ENCODE data around the gene NGEF. TPM values are rescaled to one million over a fixed set of nuclear protein-coding genes. Genes with fewer than 3 reads are reported as not detected.

Gene NGEF
- polyA plus RNA-seq, 3 donors: not detected

- Mint-ChIP-seq H3K4me3 (no peak overlapping the region), H3K27me3 (ENCODE audit: low read depth in 3 of 3) (peaks cover 19 to 57% (median 26%) of the 10 kb centered on the region in 3 donors), H3K27ac (no peak overlapping the region), H3K9me3 (peaks cover 0 to 7% (median 5%) of the 10 kb centered on the region in 7 donors), H3K36me3 (no peaks in the 10 kb centered on the region), H3K4me1 (no peaks in the 10 kb centered on the region)
- H3K9me3 ChIP-seq (replicated peaks in 1 of 2; ENCODE audit: control insufficient read depth in 1 of 2, insufficient read depth in 1 of 2, low read length in 2 of 2): peaks cover 0 to 3% of the 10 kb centered on the region in 2 donors
- H3K27ac ChIP-seq (ENCODE audit: low read depth in 1 of 2, low read length in 2 of 2): no peak overlapping the region
- H4K20me1 ChIP-seq (ENCODE audit: insufficient read depth, low read length): no peaks in the 10 kb centered on the region
- no peak overlapping the region for H3K4me3 ChIP-seq (replicated peaks in 1 of 3; ENCODE audit: low read depth in 2 of 3, low read length in 3 of 3)
- intact Hi-C loops (cut with micrococcal nuclease): no loop called here
- no peak overlapping the region for H3K9ac ChIP-seq (ENCODE audit: insufficient read depth, low read length, poor library complexity, severe bottlenecking)
- no peaks in the 10 kb centered on the region for H3K4me1 ChIP-seq (ENCODE audit: control insufficient read depth in 1 of 2, insufficient read depth in 2 of 2, low read length in 2 of 2)
- no peak overlapping the region for H2AFZ ChIP-seq (ENCODE audit: insufficient read depth, low read depth, low read length, poor library complexity, severe bottlenecking)
- 93% methylated on average over 2 of the region's 11 CpGs for WGBS (ENCODE audit: insufficient coverage)
- no peaks in the 10 kb centered on the region for H3K79me2 ChIP-seq (ENCODE audit: insufficient read depth, low read length)
- no peak overlapping the region for H3K4me2 ChIP-seq (replicated peaks; ENCODE audit: extremely low read depth, low read length, poor library complexity, severe bottlenecking)
- no peaks in the 10 kb centered on the region for H3K36me3 ChIP-seq (replicated peaks in 1 of 2; ENCODE audit: control insufficient read depth in 1 of 2, insufficient read depth in 2 of 2, low read length in 2 of 2)
- H3K27me3 ChIP-seq (ENCODE audit: control insufficient read depth in 2 of 2, insufficient read depth in 2 of 2, low read length in 2 of 2): peaks cover 8 to 17% of the 10 kb centered on the region in 2 donors
- no peak for TF ChIP-seq CTCF (IDR thresholded peaks at IDR 0.05)
- no peak for DNase-seq
Measured at GRCh38 chr2:232920055-232920454, 93.0 kb downstream of the NGEF start.

GRCh38 chr2:232919141-232919540 lies 93.9 kb downstream of the NGEF start:
- Mint-ChIP-seq H3K9me3 (peaks cover 0 to 3% (median 0%) of the 10 kb centered on the region in 7 donors), H3K36me3 (no peaks in the 10 kb centered on the region), H3K4me3 (peak overlapping the region in 1 of 2 donors; percentile 58), H3K27ac (no peak overlapping the region), H3K27me3 (ENCODE audit: low read depth in 3 of 3) (peaks cover 16 to 55% (median 24%) of the 10 kb centered on the region in 3 donors), H3K4me1 (no peaks in the 10 kb centered on the region)
- no peak for DNase-seq
- H3K4me3 ChIP-seq (replicated peaks in 1 of 3; ENCODE audit: low read depth in 2 of 3, low read length in 3 of 3): no peak overlapping the region
- TF ChIP-seq CTCF (IDR thresholded peaks at IDR 0.05): no peak
- WGBS (ENCODE audit: insufficient coverage): 100% methylated on average over 1 of the region's 6 CpGs
- no peaks in the 10 kb centered on the region for H3K36me3 ChIP-seq (replicated peaks in 1 of 2; ENCODE audit: control insufficient read depth in 1 of 2, insufficient read depth in 2 of 2, low read length in 2 of 2)
- no peaks in the 10 kb centered on the region for H3K9me3 ChIP-seq (replicated peaks in 1 of 2; ENCODE audit: control insufficient read depth in 1 of 2, insufficient read depth in 1 of 2, low read length in 2 of 2)
- H3K4me1 ChIP-seq (ENCODE audit: control insufficient read depth in 1 of 2, insufficient read depth in 2 of 2, low read length in 2 of 2): no peaks in the 10 kb centered on the region
- no peak overlapping the region for H3K4me2 ChIP-seq (replicated peaks; ENCODE audit: extremely low read depth, low read length, poor library complexity, severe bottlenecking)
- H3K9ac ChIP-seq (ENCODE audit: insufficient read depth, low read length, poor library complexity, severe bottlenecking): no peak overlapping the region
- H3K79me2 ChIP-seq (ENCODE audit: insufficient read depth, low read length): no peaks in the 10 kb centered on the region
- H3K27ac ChIP-seq (ENCODE audit: low read depth in 1 of 2, low read length in 2 of 2): no peak overlapping the region
- H2AFZ ChIP-seq (ENCODE audit: insufficient read depth, low read depth, low read length, poor library complexity, severe bottlenecking): no peak overlapping the region
- intact Hi-C loops (cut with micrococcal nuclease): no loop called here
- H4K20me1 ChIP-seq (ENCODE audit: insufficient read depth, low read length): no peaks in the 10 kb centered on the region
- peaks cover 4 to 8% of the 10 kb centered on the region in 2 donors for H3K27me3 ChIP-seq (ENCODE audit: control insufficient read depth in 2 of 2, insufficient read depth in 2 of 2, low read length in 2 of 2)

Measured in CD14-positive monocyte (primary cell).